Measurements from ENCODE around the gene CDH4. TPM values are rescaled to one million over a fixed set of nuclear protein-coding genes. Genes with fewer than 3 reads are reported as not detected.

The CDH4 gene
- total and polyA plus RNA-seq, 3 experiments from 2014 or later = 0.22 TPM; not detected in 2

DNA sequence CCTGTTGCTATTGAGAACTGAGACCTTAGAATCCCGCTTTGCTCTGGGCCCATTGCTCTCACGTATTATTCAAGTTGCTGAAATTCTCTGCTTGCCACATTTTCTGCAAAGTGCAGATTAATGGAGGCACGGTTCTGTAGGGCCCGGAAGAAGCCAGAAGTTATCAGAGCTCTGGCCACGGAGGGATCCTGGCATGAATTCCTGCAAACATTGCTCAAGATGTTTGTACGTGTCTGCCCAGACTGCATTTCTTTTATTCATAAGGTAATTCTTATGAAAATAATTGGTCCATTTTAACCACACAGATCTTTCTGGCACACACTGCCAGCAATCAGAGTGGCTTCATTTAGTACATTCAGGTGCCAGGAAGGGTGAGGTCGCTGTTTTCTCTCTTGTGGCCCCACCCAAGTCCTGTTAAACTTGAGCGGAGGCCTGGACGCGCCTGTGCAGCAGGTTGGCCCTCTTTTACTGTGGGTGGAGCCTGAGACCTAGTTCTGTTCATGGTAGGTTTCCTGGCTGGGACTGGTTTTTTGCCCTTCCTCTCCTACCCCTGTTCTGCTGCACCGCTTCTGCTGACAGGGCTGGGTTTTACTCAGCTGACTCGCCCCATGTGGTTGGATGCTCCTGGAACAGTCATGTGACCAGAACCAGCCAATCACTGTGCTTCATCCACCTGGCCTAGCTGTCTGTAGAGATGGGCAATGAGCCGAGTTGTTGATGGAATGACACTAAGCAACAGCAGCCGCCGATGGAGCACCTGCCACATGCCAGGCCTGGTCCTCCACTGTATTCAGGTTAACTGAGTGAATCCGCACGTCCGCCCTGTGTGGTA is 230.2 kb downstream of the CDH4 start:
- Mint-ChIP-seq H3K4me1 (no peaks in the 10 kb centered on the region), H3K36me3 (no peaks in the 10 kb centered on the region), H3K9me3 (peaks cover 2 to 10% (median 6%) of the 10 kb centered on the region in 5 donors), H3K4me3 (no peak overlapping the region), H3K27me3 (peaks cover 5 to 9% of the 10 kb centered on the region in 2 donors), H3K27ac (peak overlapping the region in 1 of 8 donors; percentile 43)
- CTCF ChIA-PET = no interaction called here
- H3K27me3 ChIP-seq (ENCODE audit: insufficient read depth, low read length, poor library complexity, severe bottlenecking) = no peaks in the 10 kb centered on the region
- no peaks in the 10 kb centered on the region for H3K4me1 ChIP-seq (ENCODE audit: insufficient read depth, low read length)
- H3K4me3 ChIP-seq (ENCODE audit: low read length) = no peak overlapping the region
- H3K27ac ChIP-seq (ENCODE audit: low read depth, low read length) = no peak overlapping the region
- POLR2A ChIA-PET = no interaction called here
- H3K36me3 ChIP-seq (ENCODE audit: insufficient read depth, low read length) = no peaks in the 10 kb centered on the region
- H3K9me3 ChIP-seq (ENCODE audit: low read length) = no peaks in the 10 kb centered on the region
- no peak for DNase-seq

DNA sequence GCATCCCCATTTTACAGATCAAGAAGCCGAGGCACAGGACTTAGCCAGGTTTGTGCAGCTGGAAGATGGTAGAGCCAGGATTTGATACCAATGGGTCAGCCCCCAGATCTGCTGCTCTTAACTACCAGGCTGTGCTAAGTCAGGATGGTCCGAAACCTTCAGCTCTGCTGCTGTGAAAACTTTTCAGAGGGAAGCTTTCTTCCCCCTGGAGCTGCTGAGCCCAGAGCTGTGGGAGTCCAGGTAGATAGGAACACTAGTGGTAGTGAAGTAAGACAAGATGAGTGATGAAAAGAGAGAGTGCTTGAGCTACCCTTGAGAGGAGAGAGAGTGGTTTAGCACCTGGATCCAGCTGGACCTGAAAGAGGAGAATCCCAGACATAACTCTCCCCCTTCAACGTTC is 230.8 kb downstream of the CDH4 start:
- no peak overlapping the region for H3K27ac Mint-ChIP-seq
- H3K4me1 Mint-ChIP-seq = no peaks in the 10 kb centered on the region
- H3K36me3 Mint-ChIP-seq = no peaks in the 10 kb centered on the region
- Histone ChIP-seq H3K27me3 (ENCODE audit: insufficient read depth, low read length, poor library complexity, severe bottlenecking) (no peaks in the 10 kb centered on the region), H3K27ac (ENCODE audit: low read depth, low read length) (no peak overlapping the region), H3K9me3 (ENCODE audit: low read length) (no peaks in the 10 kb centered on the region), H3K4me3 (ENCODE audit: low read length) (no peak overlapping the region), H3K36me3 (ENCODE audit: insufficient read depth, low read length) (no peaks in the 10 kb centered on the region), H3K4me1 (ENCODE audit: insufficient read depth, low read length) (no peaks in the 10 kb centered on the region)
- H3K4me3 Mint-ChIP-seq = no peak overlapping the region
- ChIA-PET POLR2A (no interaction called here), CTCF (no interaction called here)
- H3K27me3 Mint-ChIP-seq = peaks cover 5 to 9% of the 10 kb centered on the region in 2 donors
- DNase-seq = no peak
- H3K9me3 Mint-ChIP-seq = peaks cover 2 to 10% (median 6%) of the 10 kb centered on the region in 5 donors

DNA sequence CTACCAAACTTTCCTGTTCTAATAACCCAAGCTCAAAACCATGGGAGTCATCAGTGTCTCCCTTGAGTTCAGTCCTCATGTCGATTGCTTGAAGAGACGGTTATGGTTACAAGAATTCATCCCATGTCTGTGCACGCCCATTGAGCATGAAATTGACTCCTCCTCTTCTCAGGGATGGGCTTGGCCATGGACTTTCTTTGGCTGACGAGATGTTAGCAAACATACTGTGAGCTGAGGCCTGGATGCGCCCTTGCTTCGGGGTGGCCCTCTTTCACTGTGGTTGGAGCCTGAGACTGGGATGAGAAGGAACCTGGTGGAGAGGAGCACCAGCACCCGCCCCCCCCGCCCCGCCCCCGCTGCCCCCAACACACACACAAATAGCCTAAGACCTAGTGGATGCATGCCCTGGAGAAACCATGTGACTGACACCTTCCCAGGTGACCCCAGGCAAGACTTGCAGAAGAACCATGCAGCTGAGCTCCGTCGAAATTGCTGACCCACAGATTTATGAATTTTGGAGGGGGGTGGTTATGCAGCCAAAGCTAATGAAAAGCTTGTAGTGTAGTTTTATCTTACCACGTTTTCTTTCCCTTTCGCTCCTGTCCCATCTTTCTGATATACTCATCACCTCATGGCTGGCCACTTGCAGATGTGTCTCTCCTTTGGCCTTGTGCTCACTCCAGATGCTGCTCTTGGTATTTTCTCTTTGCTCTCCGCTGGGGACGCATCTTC is 231.4 kb downstream of the CDH4 start:
- no peak overlapping the region for H3K27ac ChIP-seq (ENCODE audit: low read depth, low read length)
- Mint-ChIP-seq H3K36me3 (no peaks in the 10 kb centered on the region), H3K27ac (no peak overlapping the region), H3K4me3 (no peak overlapping the region), H3K27me3 (peaks cover 5 to 9% of the 10 kb centered on the region in 2 donors), H3K9me3 (peaks cover 2 to 10% (median 6%) of the 10 kb centered on the region in 5 donors), H3K4me1 (no peaks in the 10 kb centered on the region)
- DNase-seq = no peak
- H3K36me3 ChIP-seq (ENCODE audit: insufficient read depth, low read length) = no peaks in the 10 kb centered on the region
- ChIA-PET POLR2A (no interaction called here), CTCF (no interaction called here)
- no peaks in the 10 kb centered on the region for H3K4me1 ChIP-seq (ENCODE audit: insufficient read depth, low read length)
- H3K9me3 ChIP-seq (ENCODE audit: low read length) = no peaks in the 10 kb centered on the region
- H3K27me3 ChIP-seq (ENCODE audit: insufficient read depth, low read length, poor library complexity, severe bottlenecking) = no peaks in the 10 kb centered on the region
- no peak overlapping the region for H3K4me3 ChIP-seq (ENCODE audit: low read length)

DNA sequence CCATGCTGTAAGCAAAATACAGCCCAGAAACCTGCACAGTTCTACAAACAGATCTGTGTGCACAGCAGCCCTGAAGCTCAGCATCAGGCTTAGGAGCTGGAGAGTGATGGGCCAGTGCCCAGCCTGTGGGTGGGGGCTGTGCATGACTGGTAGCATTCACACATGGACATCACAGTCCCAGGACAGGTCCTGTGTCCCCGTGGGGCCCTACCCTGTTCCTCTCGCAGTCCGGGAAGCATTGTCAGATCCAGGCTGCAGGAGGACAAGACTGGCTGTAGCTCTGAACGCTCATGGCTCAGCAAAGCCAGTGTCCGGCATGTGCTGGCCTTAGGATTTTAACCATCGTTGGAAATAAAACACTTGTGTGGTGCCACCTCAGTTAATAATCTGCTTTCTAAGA is 234.1 kb downstream of the CDH4 start:
- DNase-seq = no peak
- POLR2A ChIA-PET = no interaction called here
- Mint-ChIP-seq H3K36me3 (no peaks in the 10 kb centered on the region), H3K27me3 (peaks cover 3 to 4% of the 10 kb centered on the region in 2 donors), H3K4me1 (no peaks in the 10 kb centered on the region), H3K9me3 (peaks cover 0 to 6% (median 2%) of the 10 kb centered on the region in 5 donors), H3K4me3 (no peak overlapping the region), H3K27ac (no peak overlapping the region)
- Histone ChIP-seq H3K4me1 (ENCODE audit: insufficient read depth, low read length) (no peaks in the 10 kb centered on the region), H3K36me3 (ENCODE audit: insufficient read depth, low read length) (no peaks in the 10 kb centered on the region), H3K9me3 (ENCODE audit: low read length) (no peaks in the 10 kb centered on the region), H3K4me3 (ENCODE audit: low read length) (no peak overlapping the region), H3K27me3 (ENCODE audit: insufficient read depth, low read length, poor library complexity, severe bottlenecking) (no peaks in the 10 kb centered on the region), H3K27ac (ENCODE audit: low read depth, low read length) (no peak overlapping the region)
- CTCF ChIA-PET = no interaction called here

- DNase-seq = no peak
- H3K27ac ChIP-seq (ENCODE audit: low read depth, low read length) = no peak overlapping the region
- H3K4me1 ChIP-seq (ENCODE audit: insufficient read depth, low read length) = no peaks in the 10 kb centered on the region
- Mint-ChIP-seq H3K36me3 (no peaks in the 10 kb centered on the region), H3K4me1 (no peaks in the 10 kb centered on the region), H3K9me3 (peaks cover 0 to 6% (median 2%) of the 10 kb centered on the region in 5 donors), H3K27ac (no peak overlapping the region), H3K4me3 (no peak overlapping the region), H3K27me3 (peaks cover 3 to 4% of the 10 kb centered on the region in 2 donors)
- POLR2A ChIA-PET = no interaction called here
- no peak overlapping the region for H3K4me3 ChIP-seq (ENCODE audit: low read length)
- H3K36me3 ChIP-seq (ENCODE audit: insufficient read depth, low read length) = no peaks in the 10 kb centered on the region
- no peaks in the 10 kb centered on the region for H3K27me3 ChIP-seq (ENCODE audit: insufficient read depth, low read length, poor library complexity, severe bottlenecking)
- CTCF ChIA-PET = no interaction called here
- no peaks in the 10 kb centered on the region for H3K9me3 ChIP-seq (ENCODE audit: low read length)
These were observed 235.4 kb downstream of the CDH4 start for GRCh38 chr20:61487346-61487996.

DNA sequence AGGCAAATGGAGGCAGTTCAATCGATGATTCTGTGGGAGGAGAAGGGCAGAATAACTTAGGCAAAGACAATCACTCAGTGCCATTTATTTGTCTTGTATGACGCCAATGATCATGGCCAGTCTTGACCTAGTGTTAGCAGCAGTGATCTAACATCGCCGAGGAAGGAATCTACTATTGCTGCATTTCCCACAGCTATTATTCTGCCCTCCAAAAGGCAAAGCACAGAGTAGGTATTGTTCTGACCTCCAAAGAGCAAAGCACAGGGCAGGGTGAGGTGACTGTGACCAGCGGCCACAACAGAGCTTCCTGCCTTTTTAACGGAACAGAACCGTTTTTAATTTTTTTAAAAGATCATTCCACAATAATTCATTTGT is 235.9 kb downstream of the CDH4 start:
- H3K4me1 Mint-ChIP-seq = no peaks in the 10 kb centered on the region
- no peak overlapping the region for H3K4me3 ChIP-seq (ENCODE audit: low read length)
- ChIA-PET POLR2A (no interaction called here), CTCF (no interaction called here)
- no peak overlapping the region for H3K4me3 Mint-ChIP-seq
- peaks cover 0 to 6% (median 2%) of the 10 kb centered on the region in 5 donors for H3K9me3 Mint-ChIP-seq
- H3K27ac Mint-ChIP-seq = no peak overlapping the region
- peaks cover 3 to 4% of the 10 kb centered on the region in 2 donors for H3K27me3 Mint-ChIP-seq
- no peaks in the 10 kb centered on the region for H3K9me3 ChIP-seq (ENCODE audit: low read length)
- no peaks in the 10 kb centered on the region for H3K36me3 Mint-ChIP-seq
- H3K36me3 ChIP-seq (ENCODE audit: insufficient read depth, low read length) = no peaks in the 10 kb centered on the region
- H3K27me3 ChIP-seq (ENCODE audit: insufficient read depth, low read length, poor library complexity, severe bottlenecking) = no peaks in the 10 kb centered on the region
- no peaks in the 10 kb centered on the region for H3K4me1 ChIP-seq (ENCODE audit: insufficient read depth, low read length)
- DNase-seq = no peak
- H3K27ac ChIP-seq (ENCODE audit: low read depth, low read length) = no peak overlapping the region

GRCh38 chr20:61490721-61491120 is 238.7 kb downstream of the CDH4 start:
- H3K36me3 ChIP-seq (ENCODE audit: insufficient read depth, low read length) = no peaks in the 10 kb centered on the region
- no peak overlapping the region for H3K4me3 ChIP-seq (ENCODE audit: low read length)
- H3K36me3 Mint-ChIP-seq = no peaks in the 10 kb centered on the region
- H3K4me3 Mint-ChIP-seq = no peak overlapping the region
- POLR2A ChIA-PET = no interaction called here
- no peaks in the 10 kb centered on the region for H3K4me1 Mint-ChIP-seq
- no peak overlapping the region for H3K27ac ChIP-seq (ENCODE audit: low read depth, low read length)
- H3K27me3 ChIP-seq (ENCODE audit: insufficient read depth, low read length, poor library complexity, severe bottlenecking) = no peaks in the 10 kb centered on the region
- no peaks in the 10 kb centered on the region for H3K9me3 ChIP-seq (ENCODE audit: low read length)
- DNase-seq = no peak
- H3K4me1 ChIP-seq (ENCODE audit: insufficient read depth, low read length) = no peaks in the 10 kb centered on the region
- CTCF ChIA-PET = no interaction called here
- peaks cover 3 to 6% of the 10 kb centered on the region in 2 donors for H3K27me3 Mint-ChIP-seq
- peaks cover 0 to 5% (median 4%) of the 10 kb centered on the region in 5 donors for H3K9me3 Mint-ChIP-seq
- no peak overlapping the region for H3K27ac Mint-ChIP-seq

- Histone ChIP-seq H3K4me3 (ENCODE audit: low read length) (no peak overlapping the region), H3K27me3 (ENCODE audit: insufficient read depth, low read length, poor library complexity, severe bottlenecking) (no peaks in the 10 kb centered on the region), H3K9me3 (ENCODE audit: low read length) (no peaks in the 10 kb centered on the region), H3K27ac (ENCODE audit: low read depth, low read length) (no peak overlapping the region), H3K4me1 (ENCODE audit: insufficient read depth, low read length) (no peaks in the 10 kb centered on the region), H3K36me3 (ENCODE audit: insufficient read depth, low read length) (no peaks in the 10 kb centered on the region)
- ChIA-PET CTCF (no interaction called here), POLR2A (no interaction called here)
- Mint-ChIP-seq H3K36me3 (no peaks in the 10 kb centered on the region), H3K9me3 (peaks cover 0 to 5% (median 4%) of the 10 kb centered on the region in 5 donors), H3K27me3 (peaks cover 5 to 8% of the 10 kb centered on the region in 2 donors), H3K27ac (no peak overlapping the region), H3K4me3 (no peak overlapping the region), H3K4me1 (no peaks in the 10 kb centered on the region)
- no peak for DNase-seq
These were observed 240.0 kb downstream of the CDH4 start for GRCh38 chr20:61492065-61492464.
